ENCODE data around the gene C17orf58. TPM values are rescaled to one million over a fixed set of nuclear protein-coding genes. Genes with fewer than 3 reads are reported as not detected.

The C17orf58 gene
- total and polyA plus RNA-seq, 2 experiments from 2014 or later, result 30.9 to 35.8 TPM

GRCh38 chr17:67944035-67944434 lies 52.2 kb downstream of the C17orf58 start:
- H3K4me3 Mint-ChIP-seq, result no peak overlapping the region
- H3K27me3 Mint-ChIP-seq (ENCODE audit: insufficient read depth, low read depth, poor library complexity), result peaks cover 3% of the 10 kb centered on the region
- Histone ChIP-seq H2AFZ (no peak overlapping the region), H3K27ac (ENCODE audit: low read depth) (no peak overlapping the region), H3K79me2 (replicated peaks; ENCODE audit: insufficient read depth) (peaks cover 9% of the 10 kb centered on the region; the same call in 1 of the 2 replicates), H3K9me2 (ENCODE audit: insufficient read depth) (no peaks in the 10 kb centered on the region), H3K36me3 (ENCODE audit: insufficient read depth) (peaks cover 87% of the 10 kb centered on the region), H4K20me1 (replicated peaks; ENCODE audit: insufficient read depth) (peaks cover 14% of the 10 kb centered on the region; the same call in 1 of the 2 replicates), H3K27me3 (ENCODE audit: insufficient read depth) (no peaks in the 10 kb centered on the region), H3K4me3 (no peak overlapping the region), H3K4me2 (no peak overlapping the region), H3F3A (replicated peaks; ENCODE audit: low read depth) (peaks cover 21% of the 10 kb centered on the region), H3K4me1 (ENCODE audit: insufficient read depth) (no peaks in the 10 kb centered on the region)
- no peak for DNase-seq (ENCODE audit: low spot score)
- no peaks in the 10 kb centered on the region for H3K4me1 Mint-ChIP-seq
- H3K9me3 Mint-ChIP-seq, result no peaks in the 10 kb centered on the region
- peaks cover 91% of the 10 kb centered on the region for H3K36me3 Mint-ChIP-seq (ENCODE audit: low read depth)
- ATAC-seq, result no peak
- no peak overlapping the region for H3K27ac Mint-ChIP-seq
- no peak for TF ChIP-seq ETS1 (IDR thresholded peaks at IDR 0.05)
- no peak for TF ChIP-seq JUNB (IDR thresholded peaks at IDR 0.05; ENCODE audit: unreplicated experiment)
- no peak for TF ChIP-seq STAT1 (IDR thresholded peaks at IDR 0.05; ENCODE audit: unreplicated experiment)
- no peak for TF ChIP-seq EZH2 (IDR thresholded peaks at IDR 0.05; ENCODE audit: low read depth, unreplicated experiment)
- TF ChIP-seq POLR2AphosphoS5 (IDR thresholded peaks at IDR 0.05; ENCODE audit: low read depth), result no peak

- no peaks in the 10 kb centered on the region for H3K27me3 ChIP-seq (ENCODE audit: insufficient read depth)
- no peak overlapping the region for H3K27ac Mint-ChIP-seq
- H3K79me2 ChIP-seq (replicated peaks; ENCODE audit: insufficient read depth), result peaks cover 4% of the 10 kb centered on the region; the same call in 1 of the 2 replicates
- no peak overlapping the region for H3K4me2 ChIP-seq
- H3K4me1 ChIP-seq (ENCODE audit: insufficient read depth), result no peaks in the 10 kb centered on the region
- H3K36me3 ChIP-seq (ENCODE audit: insufficient read depth), result peaks cover 75% of the 10 kb centered on the region
- H3K4me1 Mint-ChIP-seq, result no peaks in the 10 kb centered on the region
- H3K9me2 ChIP-seq (ENCODE audit: insufficient read depth), result no peaks in the 10 kb centered on the region
- H3K9me3 Mint-ChIP-seq, result no peaks in the 10 kb centered on the region
- peaks cover 17% of the 10 kb centered on the region for H3F3A ChIP-seq (replicated peaks; ENCODE audit: low read depth)
- ATAC-seq (peak; percentile 57), DNase-seq (ENCODE audit: low spot score) (peak; percentile 46)
- peaks cover 12% of the 10 kb centered on the region; the same call in 1 of the 2 replicates for H4K20me1 ChIP-seq (replicated peaks; ENCODE audit: insufficient read depth)
- H3K36me3 Mint-ChIP-seq (ENCODE audit: low read depth), result peaks cover 87% of the 10 kb centered on the region
- H3K4me3 Mint-ChIP-seq, result no peak overlapping the region
- H3K27me3 Mint-ChIP-seq (ENCODE audit: insufficient read depth, low read depth, poor library complexity), result peaks cover 3% of the 10 kb centered on the region
- H3K4me3 ChIP-seq, result no peak overlapping the region
- no peak overlapping the region for H2AFZ ChIP-seq
- H3K27ac ChIP-seq (ENCODE audit: low read depth), result no peak overlapping the region
- TF ChIP-seq CTCF (conservative IDR thresholded peaks at IDR 0.05; ENCODE audit: low read depth in 2 of 2) (peak; percentile 67 to 74), ZNF114 (CRISPR knock-in tag; IDR thresholded peaks at IDR 0.05) (no peak)
Observed at GRCh38 chr17:67942810-67943209, 53.5 kb downstream of the C17orf58 start.

Small RNA genes within 50 kb of the gene (small RNA-seq; reads per million reads assigned to genes)
- gene RN7SL622P (ENCODE audit: low replicate concordance), result not detected

Other genes with a start within 250 kb of the C17orf58 start
- gene BPTF, start 171.0 kb downstream of the C17orf58 start, total RNA-seq (2014; rRNA removed; shearing (Covaris generic)), result 179 and 185 TPM in 2 replicates
- 148 and 161 TPM in 2 replicates for gene BPTF, start 171.0 kb downstream of the C17orf58 start, polyA plus RNA-seq (2016; fragmentation: Nextera tagmentation; extraction: Ambion mirVana)
- 442 and 468 TPM in 2 replicates for gene KPNA2, start 39.3 kb upstream of the C17orf58 start, total RNA-seq (2014; rRNA removed; shearing (Covaris generic))
- gene KPNA2, start 39.3 kb upstream of the C17orf58 start, polyA plus RNA-seq (2016; fragmentation: Nextera tagmentation; extraction: Ambion mirVana), result 364 and 375 TPM in 2 replicates